ENCODE results near the gene SYT13. TPM values are rescaled to one million over a fixed set of nuclear protein-coding genes. Genes with fewer than 3 reads are reported as not detected.

SYT13 gene
- total RNA-seq, 2 experiments from 2014 or later = not detected

DNA sequence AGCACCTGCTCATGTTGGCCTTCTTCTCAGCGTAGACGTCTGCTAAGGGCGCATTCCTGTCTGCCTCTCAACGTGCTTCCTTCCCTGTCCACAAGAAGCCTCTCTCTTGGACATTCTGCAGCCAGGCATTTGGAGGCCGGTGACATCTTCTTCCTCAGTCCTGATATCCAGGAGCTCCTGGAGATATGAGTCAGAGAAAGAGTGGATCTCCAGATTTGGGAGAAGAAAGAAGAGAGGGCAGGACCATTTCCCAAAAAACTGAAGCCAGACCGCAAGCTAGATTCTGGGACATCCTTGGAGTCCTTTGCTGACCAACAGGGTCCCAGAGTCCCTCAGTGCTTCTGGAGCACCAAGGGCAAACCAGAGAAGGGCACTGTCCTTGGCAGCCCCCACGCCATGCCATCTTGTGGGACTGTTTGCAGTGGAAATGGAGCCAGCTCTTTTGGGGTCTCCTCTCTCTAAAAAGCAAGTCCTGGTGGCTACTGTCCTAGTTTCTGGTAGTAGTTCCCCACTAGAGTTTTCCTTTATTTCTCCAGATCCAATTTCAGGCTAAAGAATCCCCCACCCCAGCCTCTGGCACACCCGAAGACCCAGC lies 36.1 kb upstream of the SYT13 start:
- Mint-ChIP-seq H3K4me1 (no peaks in the 10 kb centered on the region), H3K27me3 (peaks cover 36% of the 10 kb centered on the region), H3K27ac (no peak overlapping the region), H3K36me3 (no peaks in the 10 kb centered on the region), H3K4me3 (no peak overlapping the region), H3K9me3 (ENCODE audit: low read depth) (peaks cover 4% of the 10 kb centered on the region)
- ATAC-seq (no peak), DNase-seq (no peak)
- CTCF ChIA-PET = interaction anchor here (0.6 to 1.8 kb wide), 2 partner anchors 9 to 1595 kb away, joined by 3 to 5 read pairs; no protein-coding TSS in a partner anchor

DNA sequence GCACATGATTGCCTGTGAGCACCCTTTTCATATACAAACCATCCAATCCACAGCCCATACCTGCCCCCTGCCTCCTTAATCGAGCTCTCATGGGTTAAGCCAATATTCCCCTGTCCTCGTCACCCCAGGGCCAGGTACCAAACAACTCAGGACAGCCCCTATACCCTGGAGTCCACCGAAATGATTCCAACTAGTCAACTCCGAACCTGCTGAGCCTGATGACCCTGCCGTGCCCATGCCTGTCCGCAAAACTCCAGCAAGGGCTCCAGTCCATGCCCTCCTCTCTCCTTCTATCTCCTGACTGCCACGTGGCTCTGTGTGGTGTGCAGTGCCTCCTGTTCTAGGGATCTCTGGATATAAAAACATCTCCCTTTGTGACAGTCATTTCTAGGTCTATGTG lies 35.5 kb upstream of the SYT13 start:
- DNase-seq = no peak
- Mint-ChIP-seq H3K27ac (no peak overlapping the region), H3K36me3 (no peaks in the 10 kb centered on the region), H3K9me3 (ENCODE audit: low read depth) (no peaks in the 10 kb centered on the region), H3K4me3 (no peak overlapping the region), H3K4me1 (no peaks in the 10 kb centered on the region), H3K27me3 (peaks cover 31% of the 10 kb centered on the region)
- CTCF ChIA-PET = interaction anchor here (0.6 to 1.8 kb wide), 2 partner anchors 9 to 1595 kb away, joined by 3 to 5 read pairs; no protein-coding TSS in a partner anchor
- ATAC-seq = no peak

DNA sequence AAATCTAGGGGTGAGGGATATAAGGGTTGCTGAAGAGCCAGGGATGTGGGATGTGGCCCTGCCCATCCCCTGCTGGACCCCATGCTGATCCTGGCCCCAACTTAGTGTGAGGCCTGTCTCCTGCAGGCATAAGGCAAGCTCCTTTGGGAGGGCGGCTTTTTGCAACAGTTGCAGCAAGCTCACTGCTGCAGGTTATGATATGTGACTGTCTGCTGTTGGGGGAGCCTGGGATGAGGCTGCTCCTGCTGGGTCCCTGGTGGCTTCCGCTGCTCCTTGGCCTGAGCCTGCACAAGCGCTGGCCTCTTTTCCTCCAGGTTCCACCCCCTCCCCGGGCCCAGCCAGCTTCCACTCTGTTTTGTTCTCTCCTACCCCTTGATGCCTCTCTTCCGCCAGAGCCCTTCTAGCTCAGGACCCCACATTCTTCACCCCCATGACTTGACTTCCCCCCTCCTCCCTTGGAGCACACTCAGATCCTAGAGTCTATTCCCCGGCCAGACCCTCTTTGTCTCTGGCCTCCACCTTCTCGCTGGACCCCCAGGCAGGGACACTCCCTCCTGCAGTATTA lies 35.0 kb upstream of the SYT13 start:
- ATAC-seq = no peak
- Mint-ChIP-seq H3K36me3 (no peaks in the 10 kb centered on the region), H3K4me3 (no peak overlapping the region), H3K4me1 (no peaks in the 10 kb centered on the region), H3K27me3 (peaks cover 30% of the 10 kb centered on the region), H3K9me3 (ENCODE audit: low read depth) (no peaks in the 10 kb centered on the region), H3K27ac (no peak overlapping the region)
- no peak for DNase-seq
- CTCF ChIA-PET = no interaction called here

DNA sequence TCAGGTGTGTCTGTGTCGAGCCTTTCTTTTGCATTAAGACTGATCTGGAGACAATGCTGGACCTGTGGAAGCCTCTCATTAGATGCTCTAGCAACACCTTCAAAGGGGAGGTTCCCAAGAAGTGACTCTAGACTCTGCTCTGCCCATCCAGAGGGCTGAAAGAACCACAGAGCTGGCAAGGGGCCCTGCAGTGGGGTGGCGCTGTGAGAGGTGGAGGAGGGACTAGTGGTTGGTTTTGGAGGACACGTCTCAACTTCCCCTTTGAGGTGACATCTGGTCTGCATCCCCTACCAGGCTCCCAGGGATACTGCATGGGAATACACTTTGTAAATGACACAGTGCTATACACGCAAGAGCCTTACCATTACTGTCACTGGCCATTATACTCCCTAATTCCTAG lies 34.2 kb upstream of the SYT13 start:
- no peak for DNase-seq
- no peaks in the 10 kb centered on the region for H3K4me1 Mint-ChIP-seq
- peaks cover 26% of the 10 kb centered on the region for H3K27me3 Mint-ChIP-seq
- CTCF ChIA-PET = no interaction called here
- H3K9me3 Mint-ChIP-seq (ENCODE audit: low read depth) = no peaks in the 10 kb centered on the region
- no peak overlapping the region for H3K4me3 Mint-ChIP-seq
- ATAC-seq = no peak
- H3K36me3 Mint-ChIP-seq = no peaks in the 10 kb centered on the region
- no peak overlapping the region for H3K27ac Mint-ChIP-seq

DNA sequence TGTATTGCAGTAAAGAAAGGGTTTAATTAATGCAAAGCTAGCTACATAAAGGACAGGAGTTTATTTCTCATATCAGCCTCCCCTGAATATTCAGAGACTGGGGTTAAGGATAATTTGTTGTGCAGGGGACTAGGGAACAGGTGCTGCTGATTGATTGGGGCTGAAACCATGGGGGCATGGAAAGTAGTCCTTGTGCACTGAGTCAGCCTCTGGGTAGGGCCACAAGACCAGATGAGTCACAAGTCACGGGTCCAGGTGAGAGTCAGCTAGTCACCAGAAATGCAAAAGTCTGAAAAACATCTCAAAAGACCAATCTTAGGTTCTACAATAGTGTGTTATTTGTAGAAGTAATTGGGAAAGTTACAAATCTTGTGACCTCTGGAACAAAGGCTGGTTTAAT lies 32.9 kb upstream of the SYT13 start:
- no peak overlapping the region for H3K4me3 Mint-ChIP-seq
- no peak for DNase-seq

GRCh38 chr11:45318516-45318915 lies 32.4 kb upstream of the SYT13 start:
- DNase-seq (no peak), ATAC-seq (no peak)
- Mint-ChIP-seq H3K4me3 (no peak overlapping the region), H3K4me1 (no peaks in the 10 kb centered on the region), H3K36me3 (no peaks in the 10 kb centered on the region), H3K9me3 (ENCODE audit: low read depth) (no peaks in the 10 kb centered on the region), H3K27me3 (peaks cover 36% of the 10 kb centered on the region), H3K27ac (no peak overlapping the region)
- CTCF ChIA-PET = interaction anchor here (1.0 to 1.6 kb wide), 3 partner anchors 15 to 453 kb away, joined by 3 to 4 read pairs (median 3); no protein-coding TSS in a partner anchor

More for the DNA sequence above, 32.9 kb upstream of the SYT13 start:
- no peak for ATAC-seq
- no peak overlapping the region for H3K27ac Mint-ChIP-seq
- no peaks in the 10 kb centered on the region for H3K9me3 Mint-ChIP-seq (ENCODE audit: low read depth)
- H3K4me1 Mint-ChIP-seq = no peaks in the 10 kb centered on the region
- H3K27me3 Mint-ChIP-seq = peaks cover 33% of the 10 kb centered on the region
- no peaks in the 10 kb centered on the region for H3K36me3 Mint-ChIP-seq
- CTCF ChIA-PET = interaction anchor here (1.0 to 1.6 kb wide), 3 partner anchors 14 to 452 kb away, joined by 3 to 4 read pairs (median 3); no protein-coding TSS in a partner anchor

- Mint-ChIP-seq H3K27me3 (peaks cover 31% of the 10 kb centered on the region), H3K36me3 (no peaks in the 10 kb centered on the region), H3K4me1 (no peaks in the 10 kb centered on the region), H3K27ac (no peak overlapping the region), H3K9me3 (ENCODE audit: low read depth) (no peaks in the 10 kb centered on the region), H3K4me3 (no peak overlapping the region)
- CTCF ChIA-PET = interaction anchor here (0.7 to 1.3 kb wide), 2 partner anchors 8 to 206 kb away, joined by 3 to 4 read pairs; no protein-coding TSS in a partner anchor
- DNase-seq (no peak), ATAC-seq (no peak)
Measured at GRCh38 chr11:45316258-45316657, 30.1 kb upstream of the SYT13 start.

DNA sequence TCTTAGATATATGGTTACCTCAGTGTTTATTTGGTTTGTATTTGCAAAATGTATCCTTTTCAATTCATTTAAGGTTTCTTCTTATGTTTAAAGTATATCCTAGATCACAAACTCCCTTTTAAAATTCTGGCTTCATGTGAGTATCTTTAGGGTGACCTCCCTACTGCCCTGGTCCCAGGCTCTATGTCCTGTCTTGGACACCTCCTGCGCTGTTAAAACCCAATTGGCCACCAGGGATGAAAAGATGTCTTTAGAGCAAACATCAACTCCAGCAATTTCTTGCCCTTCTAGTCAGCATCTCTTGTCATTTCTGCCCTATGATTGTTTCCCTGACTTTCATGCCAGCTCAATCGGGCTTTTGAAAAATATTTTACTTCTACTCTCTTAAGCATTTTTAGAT lies 28.8 kb upstream of the SYT13 start:
- ATAC-seq (no peak), DNase-seq (no peak)
- Mint-ChIP-seq H3K4me1 (no peaks in the 10 kb centered on the region), H3K36me3 (no peaks in the 10 kb centered on the region), H3K27ac (no peak overlapping the region), H3K27me3 (peaks cover 31% of the 10 kb centered on the region), H3K4me3 (no peak overlapping the region), H3K9me3 (ENCODE audit: low read depth) (no peaks in the 10 kb centered on the region)
- CTCF ChIA-PET = no interaction called here

DNA sequence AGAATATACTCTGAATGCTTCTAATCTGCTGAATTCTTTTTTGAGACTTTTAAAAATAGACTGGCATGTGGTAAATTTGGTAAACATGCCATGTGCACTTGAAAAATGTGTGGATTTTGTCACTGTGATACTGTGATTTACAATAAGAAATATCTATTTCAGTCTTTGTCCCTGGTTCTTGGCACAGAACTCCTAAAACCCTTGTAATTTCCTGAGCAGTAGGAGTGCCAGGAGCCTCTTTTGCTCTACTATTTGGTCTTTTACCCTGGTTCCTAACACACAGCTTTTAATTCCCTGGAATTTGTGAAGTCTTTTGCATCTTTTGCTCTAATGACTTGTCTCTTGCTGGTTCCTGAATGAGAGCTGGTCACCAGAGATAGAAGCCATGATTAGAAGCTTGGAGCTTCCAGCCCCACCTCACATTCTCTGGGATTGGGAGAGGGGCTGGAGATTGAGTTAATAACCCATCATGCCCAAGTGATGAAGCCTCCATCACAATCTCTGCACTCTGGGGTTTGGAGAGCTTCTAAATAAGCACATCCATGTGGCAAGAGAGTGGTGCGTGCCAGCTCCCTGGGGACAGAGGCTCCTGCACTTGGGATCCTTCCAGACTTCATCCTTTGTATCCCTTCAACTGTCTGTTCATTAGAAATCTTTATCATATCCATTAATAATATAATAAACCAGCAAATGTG lies 27.2 kb upstream of the SYT13 start:
- Mint-ChIP-seq H3K27me3 (peaks cover 32% of the 10 kb centered on the region), H3K9me3 (ENCODE audit: low read depth) (no peaks in the 10 kb centered on the region), H3K36me3 (no peaks in the 10 kb centered on the region), H3K27ac (no peak overlapping the region), H3K4me3 (no peak overlapping the region), H3K4me1 (no peaks in the 10 kb centered on the region)
- DNase-seq (no peak), ATAC-seq (no peak)
- CTCF ChIA-PET = interaction anchor here (1.0 to 1.4 kb wide), 2 partner anchors 9 to 386 kb away, joined by 3 to 5 read pairs; no protein-coding TSS in a partner anchor

- H3K27ac Mint-ChIP-seq = no peak overlapping the region
- no peak for ATAC-seq
Measured at GRCh38 chr11:45305874-45306623, 19.9 kb upstream of the SYT13 start.

DNA sequence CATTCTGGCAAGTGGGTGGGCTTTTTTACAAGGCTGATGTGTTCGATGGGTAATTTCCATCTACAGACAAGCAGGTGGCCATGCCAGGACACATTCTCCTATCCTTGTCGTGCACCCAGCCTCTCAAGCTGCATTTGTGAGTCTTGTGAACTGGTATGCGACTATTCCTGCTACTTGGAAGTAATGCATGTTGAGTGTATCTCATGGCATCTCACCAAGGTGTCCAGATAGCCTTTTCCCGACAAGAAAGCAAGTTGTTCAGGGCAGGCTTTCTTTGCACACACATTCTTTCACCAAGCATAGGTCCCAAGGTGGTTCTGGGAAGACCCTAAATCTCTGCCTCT lies 18.8 kb upstream of the SYT13 start:
- no peak overlapping the region for H3K4me3 Mint-ChIP-seq
- DNase-seq (peak; percentile 33), ATAC-seq (no peak)
- no peaks in the 10 kb centered on the region for H3K36me3 Mint-ChIP-seq
- peaks cover 7% of the 10 kb centered on the region for H3K27me3 Mint-ChIP-seq
- H3K4me1 Mint-ChIP-seq = peaks cover 8% of the 10 kb centered on the region
- no peak overlapping the region for H3K27ac Mint-ChIP-seq
- CTCF ChIA-PET = no interaction called here
- no peaks in the 10 kb centered on the region for H3K9me3 Mint-ChIP-seq (ENCODE audit: low read depth)

More at GRCh38 chr11:45305874-45306623, 19.9 kb upstream of the SYT13 start:
- DNase-seq = peak; percentile 19
- H3K36me3 Mint-ChIP-seq = no peaks in the 10 kb centered on the region
- peaks cover 7% of the 10 kb centered on the region for H3K27me3 Mint-ChIP-seq
- CTCF ChIA-PET = no interaction called here
- H3K4me1 Mint-ChIP-seq = peaks cover 8% of the 10 kb centered on the region
- no peaks in the 10 kb centered on the region for H3K9me3 Mint-ChIP-seq (ENCODE audit: low read depth)
- no peak overlapping the region for H3K4me3 Mint-ChIP-seq

- no peak overlapping the region for H3K4me3 Mint-ChIP-seq
- DNase-seq (peak; percentile 23), ATAC-seq (peak; percentile 49)
- no peaks in the 10 kb centered on the region for H3K9me3 Mint-ChIP-seq (ENCODE audit: low read depth)
- peaks cover 8% of the 10 kb centered on the region for H3K4me1 Mint-ChIP-seq
- CTCF ChIA-PET = interaction anchor here (0.9 to 1.1 kb wide), 2 partner anchors 17 to 29 kb away, joined by 3 read pairs; no protein-coding TSS in a partner anchor
- no peaks in the 10 kb centered on the region for H3K36me3 Mint-ChIP-seq
- H3K27me3 Mint-ChIP-seq = peaks cover 5% of the 10 kb centered on the region
- H3K27ac Mint-ChIP-seq = no peak overlapping the region
Measured at GRCh38 chr11:45304111-45304991, 18.2 kb upstream of the SYT13 start.

All from activated CD8-positive, alpha-beta memory T cell treated with anti-CD3 and anti-CD28 coated beads, Interleukin-2, amount 10 ng/mL, durations not matched to agents 7 days and 5 days (primary cell).